GM23338 (cell line): ENCODE measurements around the gene MBD5. TPM values are rescaled to one million over a fixed set of nuclear protein-coding genes. Genes with fewer than 3 reads are reported as not detected.

Experiments
- ATAC-seq: fragments of 200-7000 bp; cut with Tn5 transposase; 3 replicates; pipeline ENCODE4 v1.9.1; 2020
- DNase-seq: peaks from one replicate; pipeline ENCODE4 v3.0.0-alpha.2; 2015; ENCODE audit warnings: low spot score
- H2AFZ ChIP-seq: fragments of 200-600 bp; sonication (generic); 2 replicates; pipeline ENCODE4 v1.8.0; 2016; ENCODE audit warnings: antibody characterized with exemption, mild to moderate bottlenecking, moderate library complexity
- H3F3A ChIP-seq: fragments of 200-600 bp; sonication (generic); replicated peaks from 2 replicates; pipeline ENCODE4 v1.8.0; 2017; ENCODE audit warnings: antibody characterized with exemption, mixed run types, low read depth
- H3K27ac ChIP-seq: fragments of 200-600 bp; sonication (generic); 2 replicates; pipeline ENCODE4 v1.6.1; 2016; ENCODE audit warnings: low read depth
- H3K27me3 ChIP-seq: fragments of 200-600 bp; sonication (generic); 2 replicates; pipeline ENCODE4 v1.8.0; 2016; ENCODE audit warnings: mild to moderate bottlenecking, mixed run types, moderate library complexity; ENCODE audit not compliant: insufficient read depth
- H3K36me3 ChIP-seq: fragments of 200-600 bp; sonication (generic); 2 replicates; pipeline ENCODE4 v1.8.0; 2016; ENCODE audit warnings: mild to moderate bottlenecking; ENCODE audit not compliant: insufficient read depth
- H3K4me1 ChIP-seq: fragments of 200-600 bp; sonication (generic); 2 replicates; pipeline ENCODE4 v1.8.0; 2016; ENCODE audit warnings: mild to moderate bottlenecking, moderate library complexity; ENCODE audit not compliant: insufficient read depth
- H3K4me2 ChIP-seq: fragments of 200-600 bp; sonication (generic); 2 replicates; pipeline ENCODE4 v1.7.1; 2017; ENCODE audit warnings: mixed run types
- H3K4me3 ChIP-seq: fragments of 200-600 bp; sonication (generic); 2 replicates; pipeline ENCODE4 v1.6.1; 2016; ENCODE audit warnings: mixed run types
- H3K79me2 ChIP-seq: fragments of 200-600 bp; sonication (generic); replicated peaks from 2 replicates; pipeline ENCODE4 v1.8.0; 2017; ENCODE audit warnings: mild to moderate bottlenecking; ENCODE audit not compliant: insufficient read depth
- H3K9me2 ChIP-seq: fragments of 200-600 bp; sonication (generic); 2 replicates; pipeline ENCODE4 v1.8.0; 2017; ENCODE audit not compliant: insufficient read depth
- H4K20me1 ChIP-seq: fragments of 200-600 bp; sonication (generic); replicated peaks from 2 replicates; pipeline ENCODE4 v1.8.0; 2017; ENCODE audit warnings: mild to moderate bottlenecking; ENCODE audit not compliant: insufficient read depth
- H3K27ac Mint-ChIP-seq: 2 replicates; pipeline ENCODE4 v1.8.0; 2020; ENCODE audit warnings: inconsistent platforms, mild to moderate bottlenecking, moderate library complexity, mixed read lengths
- H3K27me3 Mint-ChIP-seq: 3 replicates; pipeline ENCODE4 v1.8.0; 2022; ENCODE audit warnings: low read depth, mild to moderate bottlenecking, moderate library complexity, mixed read lengths, inconsistent platforms; ENCODE audit not compliant: insufficient read depth, poor library complexity
- H3K36me3 Mint-ChIP-seq: 3 replicates; pipeline ENCODE4 v1.8.0; 2021; ENCODE audit warnings: low read depth, mild to moderate bottlenecking, inconsistent platforms, moderate library complexity, mixed read lengths
- H3K4me1 Mint-ChIP-seq: 3 replicates; pipeline ENCODE4 v1.8.0; 2020; ENCODE audit warnings: mild to moderate bottlenecking, inconsistent platforms, mixed read lengths
- H3K4me3 Mint-ChIP-seq: 3 replicates; pipeline ENCODE4 v1.8.0; 2021; ENCODE audit warnings: moderate library complexity, mild to moderate bottlenecking, inconsistent platforms, mixed read lengths
- H3K9me3 Mint-ChIP-seq: 3 replicates; pipeline ENCODE4 v1.8.0; 2020; ENCODE audit warnings: moderate library complexity, mild to moderate bottlenecking, inconsistent platforms, mixed read lengths
- CREB1 ChIP-seq: fragments of 250-450 bp; sonication (Bioruptor Pico); IDR thresholded peaks from 2 replicates; pipeline ENCODE4 v1.5.0; 2020; ENCODE audit warnings: low read depth, mild to moderate bottlenecking, moderate library complexity
- EZH2 ChIP-seq: fragments of 200-600 bp; sonication (generic); IDR thresholded peaks from one replicate; pipeline ENCODE4 v1.8.0; 2017; ENCODE audit warnings: antibody characterized with exemption, mild to moderate bottlenecking, low read depth; ENCODE audit not compliant: unreplicated experiment
- EZH2phosphoT487 ChIP-seq: fragments of 200-600 bp; sonication (generic); IDR thresholded peaks from one replicate; pipeline ENCODE4 v1.8.1; 2018; ENCODE audit warnings: antibody characterized with exemption; ENCODE audit not compliant: unreplicated experiment
- JUNB ChIP-seq: IDR thresholded peaks from one replicate; pipeline ENCODE4 v1.6.1; 2016; ENCODE audit warnings: antibody characterized with exemption; ENCODE audit not compliant: unreplicated experiment
- NANOG ChIP-seq: IDR thresholded peaks from 2 replicates; pipeline ENCODE4 v1.6.1; 2016; ENCODE audit warnings: antibody characterized with exemption, borderline replicate concordance
- POLR2AphosphoS5 ChIP-seq: IDR thresholded peaks from 2 replicates; pipeline ENCODE4 v1.6.1; 2016; ENCODE audit warnings: antibody characterized with exemption, low read depth
- STAT1 ChIP-seq: IDR thresholded peaks from one replicate; pipeline ENCODE4 v1.6.1; 2016; ENCODE audit warnings: antibody characterized with exemption; ENCODE audit not compliant: unreplicated experiment
- ZNF114 ChIP-seq: fragments of 250-450 bp; sonication (Bioruptor Pico); IDR thresholded peaks from 2 replicates; pipeline ENCODE4 v1.5.0; 2020; ENCODE audit warnings: mild to moderate bottlenecking, moderate library complexity
- ZNF331 ChIP-seq: fragments of 250-450 bp; sonication (Bioruptor Pico); IDR thresholded peaks from 2 replicates; pipeline ENCODE4 v1.5.0; 2020; ENCODE audit warnings: low read depth, mild to moderate bottlenecking, moderate library complexity
- polyA plus RNA-seq: library from polyadenylated mRNA; unstranded; fragments of >200 nt; fragmentation: Nextera tagmentation; extraction: Ambion mirVana; gene quantifications from 2 replicates; pipeline ENCODE4 v1.2.1, GENCODE V29; 2016
- total RNA-seq: library from RNA; depleted of rRNA; stranded (reverse); fragments of >200 nt; shearing (Covaris generic); gene quantifications from 2 replicates; pipeline ENCODE4 v1.2.3, GENCODE V29; 2014
- TF ChIP-seq, protein P1 (sequence below), 2 experiments: fragments of 200-600 bp in 1 of 2; sonication (generic) in 1 of 2; conservative IDR thresholded peaks; 2 replicates each; pipeline versions ENCODE4 v1.5.1 to v1.6.1; 2016 to 2017; ENCODE audit warnings: antibody characterized with exemption in 2 of 2, low read depth in 2 of 2, mild to moderate bottlenecking in 2 of 2, moderate library complexity in 1 of 2
- TF ChIP-seq, protein P2 (sequence below): IDR thresholded peaks from one replicate; pipeline ENCODE4 v1.6.1; 2018; ENCODE audit warnings: antibody characterized with exemption; ENCODE audit not compliant: unreplicated experiment
- TF ChIP-seq, protein P3 (sequence below): fragments of 250-450 bp; sonication (Bioruptor Pico); IDR thresholded peaks from 2 replicates; pipeline ENCODE4 v1.5.0; 2020; ENCODE audit warnings: mild to moderate bottlenecking, moderate library complexity
- TF ChIP-seq, protein P4 (sequence below): IDR thresholded peaks from 2 replicates; pipeline ENCODE4 v1.6.1; 2016; ENCODE audit warnings: antibody characterized with exemption

The MBD5 gene
- total and polyA plus RNA-seq, 2 experiments from 2014 or later: 16.2 to 23.1 TPM

DNA sequence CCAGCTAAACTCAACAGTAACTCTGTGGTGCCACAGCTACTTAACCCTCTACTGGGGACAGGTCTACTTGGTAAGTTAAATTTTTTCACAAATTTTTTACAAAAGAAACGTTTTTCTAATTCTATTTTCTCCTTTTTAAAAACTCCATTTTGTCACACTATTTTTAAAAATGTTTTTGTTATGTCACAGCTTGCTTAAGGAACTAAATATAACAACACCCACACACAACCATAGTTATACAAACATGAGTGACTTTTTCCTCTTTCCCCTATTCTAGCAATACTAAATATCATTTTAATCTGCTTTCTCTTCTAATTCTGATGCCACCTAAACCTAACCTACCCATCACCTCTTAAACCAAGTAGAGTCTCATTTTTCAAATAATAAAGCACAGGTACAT lies 463.2 kb downstream of the MBD5 start:
- Histone ChIP-seq H2AFZ (no peak overlapping the region), H3K27ac (no peak overlapping the region), H3K27me3 (no peaks in the 10 kb centered on the region), H4K20me1 (no peaks in the 10 kb centered on the region), H3K9me2 (no peaks in the 10 kb centered on the region), H3K4me3 (no peak overlapping the region), H3K4me1 (no peaks in the 10 kb centered on the region; the same call in 1 of the 2 replicates), H3F3A (no peaks in the 10 kb centered on the region), H3K4me2 (no peak overlapping the region), H3K36me3 (no peaks in the 10 kb centered on the region), H3K79me2 (no peaks in the 10 kb centered on the region)
- Mint-ChIP-seq H3K36me3 (no peaks in the 10 kb centered on the region), H3K4me1 (peaks cover 8% of the 10 kb centered on the region; the same call in 1 of the 3 replicates), H3K27me3 (peaks cover 2% of the 10 kb centered on the region), H3K4me3 (no peak overlapping the region), H3K9me3 (no peaks in the 10 kb centered on the region), H3K27ac (no peak overlapping the region)
- DNase-seq (no peak), ATAC-seq (no peak)
- no peak for TF ChIP-seq EZH2phosphoT487
- TF ChIP-seq, protein P1, sequence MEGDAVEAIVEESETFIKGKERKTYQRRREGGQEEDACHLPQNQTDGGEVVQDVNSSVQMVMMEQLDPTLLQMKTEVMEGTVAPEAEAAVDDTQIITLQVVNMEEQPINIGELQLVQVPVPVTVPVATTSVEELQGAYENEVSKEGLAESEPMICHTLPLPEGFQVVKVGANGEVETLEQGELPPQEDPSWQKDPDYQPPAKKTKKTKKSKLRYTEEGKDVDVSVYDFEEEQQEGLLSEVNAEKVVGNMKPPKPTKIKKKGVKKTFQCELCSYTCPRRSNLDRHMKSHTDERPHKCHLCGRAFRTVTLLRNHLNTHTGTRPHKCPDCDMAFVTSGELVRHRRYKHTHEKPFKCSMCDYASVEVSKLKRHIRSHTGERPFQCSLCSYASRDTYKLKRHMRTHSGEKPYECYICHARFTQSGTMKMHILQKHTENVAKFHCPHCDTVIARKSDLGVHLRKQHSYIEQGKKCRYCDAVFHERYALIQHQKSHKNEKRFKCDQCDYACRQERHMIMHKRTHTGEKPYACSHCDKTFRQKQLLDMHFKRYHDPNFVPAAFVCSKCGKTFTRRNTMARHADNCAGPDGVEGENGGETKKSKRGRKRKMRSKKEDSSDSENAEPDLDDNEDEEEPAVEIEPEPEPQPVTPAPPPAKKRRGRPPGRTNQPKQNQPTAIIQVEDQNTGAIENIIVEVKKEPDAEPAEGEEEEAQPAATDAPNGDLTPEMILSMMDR (conservative IDR thresholded peaks at IDR 0.05; ENCODE audit: low read depth in 2 of 2): no peak
- TF ChIP-seq, protein P2, sequence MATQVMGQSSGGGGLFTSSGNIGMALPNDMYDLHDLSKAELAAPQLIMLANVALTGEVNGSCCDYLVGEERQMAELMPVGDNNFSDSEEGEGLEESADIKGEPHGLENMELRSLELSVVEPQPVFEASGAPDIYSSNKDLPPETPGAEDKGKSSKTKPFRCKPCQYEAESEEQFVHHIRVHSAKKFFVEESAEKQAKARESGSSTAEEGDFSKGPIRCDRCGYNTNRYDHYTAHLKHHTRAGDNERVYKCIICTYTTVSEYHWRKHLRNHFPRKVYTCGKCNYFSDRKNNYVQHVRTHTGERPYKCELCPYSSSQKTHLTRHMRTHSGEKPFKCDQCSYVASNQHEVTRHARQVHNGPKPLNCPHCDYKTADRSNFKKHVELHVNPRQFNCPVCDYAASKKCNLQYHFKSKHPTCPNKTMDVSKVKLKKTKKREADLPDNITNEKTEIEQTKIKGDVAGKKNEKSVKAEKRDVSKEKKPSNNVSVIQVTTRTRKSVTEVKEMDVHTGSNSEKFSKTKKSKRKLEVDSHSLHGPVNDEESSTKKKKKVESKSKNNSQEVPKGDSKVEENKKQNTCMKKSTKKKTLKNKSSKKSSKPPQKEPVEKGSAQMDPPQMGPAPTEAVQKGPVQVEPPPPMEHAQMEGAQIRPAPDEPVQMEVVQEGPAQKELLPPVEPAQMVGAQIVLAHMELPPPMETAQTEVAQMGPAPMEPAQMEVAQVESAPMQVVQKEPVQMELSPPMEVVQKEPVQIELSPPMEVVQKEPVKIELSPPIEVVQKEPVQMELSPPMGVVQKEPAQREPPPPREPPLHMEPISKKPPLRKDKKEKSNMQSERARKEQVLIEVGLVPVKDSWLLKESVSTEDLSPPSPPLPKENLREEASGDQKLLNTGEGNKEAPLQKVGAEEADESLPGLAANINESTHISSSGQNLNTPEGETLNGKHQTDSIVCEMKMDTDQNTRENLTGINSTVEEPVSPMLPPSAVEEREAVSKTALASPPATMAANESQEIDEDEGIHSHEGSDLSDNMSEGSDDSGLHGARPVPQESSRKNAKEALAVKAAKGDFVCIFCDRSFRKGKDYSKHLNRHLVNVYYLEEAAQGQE: no peak
- TF ChIP-seq NANOG: no peak
- no peak for TF ChIP-seq EZH2
- no peak for TF ChIP-seq ZNF331
- no peak for TF ChIP-seq JUNB
- no peak for TF ChIP-seq ZNF114 (CRISPR knock-in tag)
- TF ChIP-seq CREB1: no peak
- no peak for TF ChIP-seq STAT1
- TF ChIP-seq, protein P3, sequence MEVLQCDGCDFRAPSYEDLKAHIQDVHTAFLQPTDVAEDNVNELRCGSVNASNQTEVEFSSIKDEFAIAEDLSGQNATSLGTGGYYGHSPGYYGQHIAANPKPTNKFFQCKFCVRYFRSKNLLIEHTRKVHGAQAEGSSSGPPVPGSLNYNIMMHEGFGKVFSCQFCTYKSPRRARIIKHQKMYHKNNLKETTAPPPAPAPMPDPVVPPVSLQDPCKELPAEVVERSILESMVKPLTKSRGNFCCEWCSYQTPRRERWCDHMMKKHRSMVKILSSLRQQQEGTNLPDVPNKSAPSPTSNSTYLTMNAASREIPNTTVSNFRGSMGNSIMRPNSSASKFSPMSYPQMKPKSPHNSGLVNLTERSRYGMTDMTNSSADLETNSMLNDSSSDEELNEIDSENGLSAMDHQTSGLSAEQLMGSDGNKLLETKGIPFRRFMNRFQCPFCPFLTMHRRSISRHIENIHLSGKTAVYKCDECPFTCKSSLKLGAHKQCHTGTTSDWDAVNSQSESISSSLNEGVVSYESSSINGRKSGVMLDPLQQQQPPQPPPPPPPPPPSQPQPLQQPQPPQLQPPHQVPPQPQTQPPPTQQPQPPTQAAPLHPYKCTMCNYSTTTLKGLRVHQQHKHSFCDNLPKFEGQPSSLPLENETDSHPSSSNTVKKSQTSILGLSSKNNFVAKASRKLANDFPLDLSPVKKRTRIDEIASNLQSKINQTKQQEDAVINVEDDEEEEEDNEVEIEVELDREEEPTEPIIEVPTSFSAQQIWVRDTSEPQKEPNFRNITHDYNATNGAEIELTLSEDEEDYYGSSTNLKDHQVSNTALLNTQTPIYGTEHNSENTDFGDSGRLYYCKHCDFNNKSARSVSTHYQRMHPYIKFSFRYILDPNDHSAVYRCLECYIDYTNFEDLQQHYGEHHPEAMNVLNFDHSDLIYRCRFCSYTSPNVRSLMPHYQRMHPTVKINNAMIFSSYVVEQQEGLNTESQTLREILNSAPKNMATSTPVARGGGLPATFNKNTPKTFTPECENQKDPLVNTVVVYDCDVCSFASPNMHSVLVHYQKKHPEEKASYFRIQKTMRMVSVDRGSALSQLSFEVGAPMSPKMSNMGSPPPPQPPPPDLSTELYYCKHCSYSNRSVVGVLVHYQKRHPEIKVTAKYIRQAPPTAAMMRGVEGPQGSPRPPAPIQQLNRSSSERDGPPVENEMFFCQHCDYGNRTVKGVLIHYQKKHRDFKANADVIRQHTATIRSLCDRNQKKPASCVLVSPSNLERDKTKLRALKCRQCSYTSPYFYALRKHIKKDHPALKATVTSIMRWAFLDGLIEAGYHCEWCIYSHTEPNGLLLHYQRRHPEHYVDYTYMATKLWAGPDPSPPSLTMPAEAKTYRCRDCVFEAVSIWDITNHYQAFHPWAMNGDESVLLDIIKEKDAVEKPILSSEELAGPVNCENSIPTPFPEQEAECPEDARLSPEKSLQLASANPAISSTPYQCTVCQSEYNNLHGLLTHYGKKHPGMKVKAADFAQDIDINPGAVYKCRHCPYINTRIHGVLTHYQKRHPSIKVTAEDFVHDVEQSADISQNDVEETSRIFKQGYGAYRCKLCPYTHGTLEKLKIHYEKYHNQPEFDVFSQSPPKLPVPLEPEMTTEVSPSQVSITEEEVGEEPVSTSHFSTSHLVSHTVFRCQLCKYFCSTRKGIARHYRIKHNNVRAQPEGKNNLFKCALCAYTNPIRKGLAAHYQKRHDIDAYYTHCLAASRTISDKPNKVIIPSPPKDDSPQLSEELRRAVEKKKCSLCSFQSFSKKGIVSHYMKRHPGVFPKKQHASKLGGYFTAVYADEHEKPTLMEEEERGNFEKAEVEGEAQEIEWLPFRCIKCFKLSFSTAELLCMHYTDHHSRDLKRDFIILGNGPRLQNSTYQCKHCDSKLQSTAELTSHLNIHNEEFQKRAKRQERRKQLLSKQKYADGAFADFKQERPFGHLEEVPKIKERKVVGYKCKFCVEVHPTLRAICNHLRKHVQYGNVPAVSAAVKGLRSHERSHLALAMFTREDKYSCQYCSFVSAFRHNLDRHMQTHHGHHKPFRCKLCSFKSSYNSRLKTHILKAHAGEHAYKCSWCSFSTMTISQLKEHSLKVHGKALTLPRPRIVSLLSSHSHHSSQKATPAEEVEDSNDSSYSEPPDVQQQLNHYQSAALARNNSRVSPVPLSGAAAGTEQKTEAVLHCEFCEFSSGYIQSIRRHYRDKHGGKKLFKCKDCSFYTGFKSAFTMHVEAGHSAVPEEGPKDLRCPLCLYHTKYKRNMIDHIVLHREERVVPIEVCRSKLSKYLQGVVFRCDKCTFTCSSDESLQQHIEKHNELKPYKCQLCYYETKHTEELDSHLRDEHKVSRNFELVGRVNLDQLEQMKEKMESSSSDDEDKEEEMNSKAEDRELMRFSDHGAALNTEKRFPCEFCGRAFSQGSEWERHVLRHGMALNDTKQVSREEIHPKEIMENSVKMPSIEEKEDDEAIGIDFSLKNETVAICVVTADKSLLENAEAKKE (CRISPR knock-in tag): no peak
- TF ChIP-seq, protein P4, sequence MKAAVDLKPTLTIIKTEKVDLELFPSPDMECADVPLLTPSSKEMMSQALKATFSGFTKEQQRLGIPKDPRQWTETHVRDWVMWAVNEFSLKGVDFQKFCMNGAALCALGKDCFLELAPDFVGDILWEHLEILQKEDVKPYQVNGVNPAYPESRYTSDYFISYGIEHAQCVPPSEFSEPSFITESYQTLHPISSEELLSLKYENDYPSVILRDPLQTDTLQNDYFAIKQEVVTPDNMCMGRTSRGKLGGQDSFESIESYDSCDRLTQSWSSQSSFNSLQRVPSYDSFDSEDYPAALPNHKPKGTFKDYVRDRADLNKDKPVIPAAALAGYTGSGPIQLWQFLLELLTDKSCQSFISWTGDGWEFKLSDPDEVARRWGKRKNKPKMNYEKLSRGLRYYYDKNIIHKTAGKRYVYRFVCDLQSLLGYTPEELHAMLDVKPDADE: no peak
- TF ChIP-seq POLR2AphosphoS5: no peak
